Measurements from ENCODE around the gene CAMK1D.

The CAMK1D gene

DNA sequence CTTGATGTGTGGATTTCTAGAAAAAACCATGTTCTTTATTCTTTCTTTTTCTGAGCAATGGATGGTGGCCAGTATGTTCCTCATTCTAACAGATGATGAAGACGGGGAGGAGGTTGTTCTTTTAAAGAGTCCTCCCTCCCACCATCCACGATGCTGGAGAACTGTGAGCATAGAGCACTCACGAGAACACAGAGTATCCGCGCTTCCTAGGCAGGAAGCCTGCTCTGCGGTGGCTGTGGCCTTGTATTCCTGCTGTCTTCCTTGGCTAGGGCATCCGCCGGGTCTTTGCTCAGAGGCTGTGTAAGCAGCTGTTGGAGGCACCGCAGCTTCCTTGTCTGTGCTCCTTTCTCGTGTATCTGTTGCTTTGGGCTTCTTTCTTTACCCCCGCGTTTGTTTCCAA is 437.9 kb downstream of the CAMK1D start:
- Histone ChIP-seq H3K4me1 (ENCODE audit: insufficient read depth, low read length, severe bottlenecking) (no peaks in the 10 kb centered on the region), H3K4me3 (ENCODE audit: low read depth, low read length, poor library complexity, severe bottlenecking) (no peak overlapping the region), H3K27me3 (ENCODE audit: insufficient read depth, low read length) (no peaks in the 10 kb centered on the region), H3K79me2 (ENCODE audit: insufficient read depth, low read length) (no peaks in the 10 kb centered on the region), H3F3A (ENCODE audit: insufficient read depth, low read length) (no peaks in the 10 kb centered on the region), H3K4me2 (ENCODE audit: low read length) (no peak overlapping the region), H3K36me3 (ENCODE audit: insufficient read depth, low read length) (no peaks in the 10 kb centered on the region), H3K27ac (ENCODE audit: low read depth, low read length, poor library complexity, severe bottlenecking) (no peak overlapping the region), H3K9me3 (ENCODE audit: low read length) (no peaks in the 10 kb centered on the region), H3K9ac (ENCODE audit: low read length) (no peak overlapping the region), H4K20me1 (ENCODE audit: insufficient read depth, low read length) (no peaks in the 10 kb centered on the region), H3K9me2 (ENCODE audit: low read depth, low read length) (no peaks in the 10 kb centered on the region), H2AFZ (ENCODE audit: low read length) (no peak overlapping the region)
- no peak for TF ChIP-seq EZH2 (IDR thresholded peaks at IDR 0.05; ENCODE audit: borderline replicate concordance, low read length)
- TF ChIP-seq CTCF (IDR thresholded peaks at IDR 0.05; ENCODE audit: low read length), result no peak

- Histone ChIP-seq H3K4me2 (ENCODE audit: low read length) (no peak overlapping the region), H4K20me1 (ENCODE audit: insufficient read depth, low read length) (no peaks in the 10 kb centered on the region), H3K36me3 (ENCODE audit: insufficient read depth, low read length) (no peaks in the 10 kb centered on the region), H3K27ac (ENCODE audit: low read depth, low read length, poor library complexity, severe bottlenecking) (no peak overlapping the region), H3K9ac (ENCODE audit: low read length) (no peak overlapping the region), H2AFZ (ENCODE audit: low read length) (no peak overlapping the region), H3K9me3 (ENCODE audit: low read length) (no peaks in the 10 kb centered on the region), H3K4me1 (ENCODE audit: insufficient read depth, low read length, severe bottlenecking) (no peaks in the 10 kb centered on the region), H3K79me2 (ENCODE audit: insufficient read depth, low read length) (no peaks in the 10 kb centered on the region), H3K27me3 (ENCODE audit: insufficient read depth, low read length) (no peaks in the 10 kb centered on the region), H3K9me2 (ENCODE audit: low read depth, low read length) (no peaks in the 10 kb centered on the region), H3F3A (ENCODE audit: insufficient read depth, low read length) (no peaks in the 10 kb centered on the region), H3K4me3 (ENCODE audit: low read depth, low read length, poor library complexity, severe bottlenecking) (no peak overlapping the region)
- TF ChIP-seq EZH2 (IDR thresholded peaks at IDR 0.05; ENCODE audit: borderline replicate concordance, low read length) (no peak), CTCF (IDR thresholded peaks at IDR 0.05; ENCODE audit: low read length) (no peak)
These were observed 438.9 kb downstream of the CAMK1D start for GRCh38 chr10:12788277-12788676.

DNA sequence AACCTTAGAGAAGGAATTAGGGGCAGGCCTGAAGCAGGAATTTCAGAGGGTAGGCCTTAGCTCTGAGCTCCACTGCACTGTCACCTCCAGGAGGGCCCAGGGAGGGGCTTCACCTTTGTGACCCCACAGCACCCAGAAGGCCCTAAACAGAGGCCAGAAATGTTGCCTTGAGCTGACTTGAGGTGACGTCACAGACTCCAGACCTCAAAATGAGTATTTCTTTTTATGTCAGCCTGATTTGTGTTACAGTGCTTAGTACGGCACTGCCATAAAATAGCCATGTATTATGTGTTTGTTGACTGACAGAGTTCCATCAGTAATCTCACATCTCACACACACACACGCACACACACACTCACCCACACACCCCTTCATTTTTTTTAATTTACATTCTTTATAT is 440.9 kb downstream of the CAMK1D start:
- no peaks in the 10 kb centered on the region for H3K9me2 ChIP-seq (ENCODE audit: low read depth, low read length)
- H3K36me3 ChIP-seq (ENCODE audit: insufficient read depth, low read length), result no peaks in the 10 kb centered on the region
- H3K9me3 ChIP-seq (ENCODE audit: low read length), result no peaks in the 10 kb centered on the region
- no peak overlapping the region for H3K27ac ChIP-seq (ENCODE audit: low read depth, low read length, poor library complexity, severe bottlenecking)
- no peak overlapping the region for H3K4me2 ChIP-seq (ENCODE audit: low read length)
- no peaks in the 10 kb centered on the region for H3K4me1 ChIP-seq (ENCODE audit: insufficient read depth, low read length, severe bottlenecking)
- H3K9ac ChIP-seq (ENCODE audit: low read length), result no peak overlapping the region
- no peaks in the 10 kb centered on the region for H3K27me3 ChIP-seq (ENCODE audit: insufficient read depth, low read length)
- no peak for TF ChIP-seq CTCF (IDR thresholded peaks at IDR 0.05; ENCODE audit: low read length)
- TF ChIP-seq EZH2 (IDR thresholded peaks at IDR 0.05; ENCODE audit: borderline replicate concordance, low read length), result no peak
- no peaks in the 10 kb centered on the region for H3K79me2 ChIP-seq (ENCODE audit: insufficient read depth, low read length)
- H4K20me1 ChIP-seq (ENCODE audit: insufficient read depth, low read length), result no peaks in the 10 kb centered on the region
- H3F3A ChIP-seq (ENCODE audit: insufficient read depth, low read length), result no peaks in the 10 kb centered on the region
- H3K4me3 ChIP-seq (ENCODE audit: low read depth, low read length, poor library complexity, severe bottlenecking), result no peak overlapping the region
- no peak overlapping the region for H2AFZ ChIP-seq (ENCODE audit: low read length)
